Activated naive CD8-positive, alpha-beta T cell treated with anti-CD3 and anti-CD28 coated beads, Interleukin-2, amount 50 U/mL, for 16 hours (primary cell): Measurements from ENCODE around the gene RFX7.

Experiments used
- DNase-seq: peaks from one replicate; pipeline ENCODE4 v3.0.0-alpha.2; 2020; ENCODE audit warnings: low read depth, low spot score

RFX7 gene

DNA sequence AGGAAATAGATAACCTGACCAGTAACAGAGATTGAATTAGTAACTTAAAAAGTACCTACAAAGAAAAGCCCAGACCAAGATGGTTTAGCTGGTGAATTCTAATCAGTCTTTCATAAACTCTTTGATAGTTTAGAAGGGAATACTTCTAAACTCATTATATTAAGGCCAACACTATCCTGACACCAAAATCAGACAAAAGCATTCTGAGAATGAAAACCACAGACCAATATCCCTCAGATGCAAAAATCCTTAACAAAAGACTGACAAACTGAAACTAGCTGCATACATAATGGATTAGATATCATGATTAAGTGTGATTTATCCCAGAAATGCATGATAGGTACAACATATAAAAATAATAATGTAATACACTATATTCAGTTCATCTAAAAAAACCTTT is 115.6 kb downstream of the RFX7 start:
- DNase-seq: no peak

DNA sequence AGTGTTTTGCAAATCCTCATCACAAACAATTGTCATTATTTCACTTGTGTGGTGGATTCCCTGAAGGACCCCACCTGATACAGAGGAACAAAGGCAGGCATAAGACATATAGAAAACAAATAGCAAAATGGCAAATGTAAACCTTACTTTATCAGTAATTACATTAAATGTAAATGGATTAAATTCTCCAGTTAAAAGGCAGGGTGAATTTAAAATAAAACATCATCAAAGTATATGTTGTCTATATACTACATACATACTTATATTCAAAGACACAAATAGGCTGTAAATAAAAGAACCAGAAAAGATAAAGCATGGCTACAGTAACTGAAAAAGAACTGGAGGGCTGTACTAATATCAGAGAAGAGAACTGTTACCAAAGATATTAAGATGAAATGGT is 117.3 kb downstream of the RFX7 start:
- no peak for DNase-seq

DNA sequence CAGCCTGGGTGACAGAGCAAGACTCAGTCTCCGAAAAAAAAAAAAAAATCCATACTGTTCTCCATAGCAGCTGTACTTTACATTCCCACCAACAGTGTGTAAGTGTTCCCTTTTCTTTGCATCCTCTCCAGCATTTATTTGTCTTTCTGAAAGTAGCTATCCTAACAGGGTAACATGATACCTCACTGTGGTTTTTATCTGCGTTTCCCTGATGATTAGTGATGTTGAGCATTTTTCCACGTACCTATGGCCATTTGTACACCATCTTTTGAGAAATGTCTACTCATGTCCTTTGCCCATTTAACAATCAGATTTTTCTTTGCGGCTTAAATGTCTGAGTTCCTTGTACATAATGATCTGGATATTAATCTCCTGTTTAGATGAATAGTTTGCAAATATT is 119.3 kb downstream of the RFX7 start:
- no peak for DNase-seq

DNA sequence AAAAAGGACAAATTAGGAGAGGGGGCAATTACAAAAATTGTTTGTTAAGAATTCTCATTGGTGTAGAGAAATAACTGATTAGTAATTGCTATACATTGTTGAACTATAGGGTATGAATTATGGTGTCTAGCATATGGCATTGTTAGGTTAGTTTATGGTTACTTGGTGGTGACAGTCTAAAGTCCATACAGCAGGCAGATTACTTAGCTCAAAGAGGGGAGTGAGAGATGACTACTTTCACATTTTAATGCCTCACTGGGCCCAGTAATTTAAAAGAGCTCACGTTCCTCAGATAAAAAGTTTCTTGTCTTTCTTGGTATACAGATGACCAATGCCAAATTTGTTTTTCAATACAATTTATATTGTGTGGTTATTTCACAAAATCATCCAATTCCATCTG is 137.8 kb downstream of the RFX7 start:
- no peak for DNase-seq

DNA sequence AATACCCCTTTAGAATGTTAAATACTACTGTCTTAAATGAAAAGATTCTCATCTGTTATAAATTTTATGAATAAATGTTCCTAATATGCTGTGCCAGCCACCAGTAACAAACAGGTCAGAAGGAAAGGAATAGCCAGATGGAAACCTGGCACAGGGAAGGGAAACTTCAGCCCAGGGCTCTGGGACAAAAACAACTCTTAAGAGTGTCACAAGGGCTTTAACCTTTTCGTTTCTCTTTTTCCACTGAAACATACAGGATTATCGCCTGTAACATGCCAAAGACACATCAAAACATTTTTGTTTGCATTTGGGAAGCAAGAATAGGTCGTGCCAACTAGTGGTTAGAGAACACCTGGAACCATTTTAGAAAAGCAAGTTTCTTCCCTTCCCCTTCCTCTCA is 141.2 kb downstream of the RFX7 start:
- no peak for DNase-seq

DNA sequence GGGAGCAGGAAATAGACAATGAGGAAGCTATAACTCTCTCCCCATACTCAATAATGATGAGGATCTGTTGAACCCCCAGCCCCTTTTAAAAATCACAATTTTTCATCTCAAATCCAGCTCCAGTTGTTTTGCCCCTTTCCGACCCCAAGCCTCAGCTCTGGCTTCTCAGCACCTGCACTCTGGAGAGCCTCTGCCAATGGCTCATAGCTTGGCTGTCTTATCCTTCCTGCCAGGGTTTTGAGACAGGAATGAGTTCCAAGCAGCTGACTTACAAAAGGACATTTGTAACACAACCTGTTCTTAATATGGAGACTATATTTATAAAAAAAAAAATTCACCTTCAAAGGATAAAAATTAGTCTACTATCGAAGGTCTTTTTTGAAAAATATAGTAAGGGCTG is 144.4 kb downstream of the RFX7 start:
- DNase-seq: no peak

DNA sequence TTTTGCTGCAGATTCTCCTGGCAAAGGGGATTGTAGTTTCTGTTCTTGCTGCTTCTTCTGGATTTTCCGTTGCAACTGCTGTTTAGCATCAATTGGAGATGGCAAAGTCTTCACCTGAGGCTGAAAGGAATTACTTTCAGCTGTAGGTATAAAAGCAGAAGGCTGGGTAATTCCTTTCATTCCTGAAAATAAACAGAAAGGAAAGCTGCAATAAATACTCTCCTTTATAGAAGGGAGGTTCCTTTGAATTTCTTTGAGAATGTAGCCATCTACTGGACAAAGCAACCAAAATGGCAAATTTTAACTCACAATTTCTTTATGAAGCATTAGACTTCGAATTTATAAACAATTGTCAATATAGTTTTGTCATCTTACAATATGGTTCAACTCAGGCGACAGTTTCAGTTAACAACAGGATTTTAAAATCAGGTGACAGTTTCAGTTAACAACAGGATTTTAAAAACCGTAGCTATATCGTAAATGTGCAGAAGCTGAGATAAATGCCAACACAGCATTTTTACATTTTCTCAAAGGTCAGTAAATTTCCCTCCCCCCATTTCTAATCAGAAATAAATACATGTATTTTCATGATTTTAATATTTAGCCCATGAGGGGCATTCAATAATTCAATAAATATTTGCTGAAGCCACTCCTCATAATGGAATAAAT is 145.3 kb downstream of the RFX7 start:
- no peak for DNase-seq

DNA sequence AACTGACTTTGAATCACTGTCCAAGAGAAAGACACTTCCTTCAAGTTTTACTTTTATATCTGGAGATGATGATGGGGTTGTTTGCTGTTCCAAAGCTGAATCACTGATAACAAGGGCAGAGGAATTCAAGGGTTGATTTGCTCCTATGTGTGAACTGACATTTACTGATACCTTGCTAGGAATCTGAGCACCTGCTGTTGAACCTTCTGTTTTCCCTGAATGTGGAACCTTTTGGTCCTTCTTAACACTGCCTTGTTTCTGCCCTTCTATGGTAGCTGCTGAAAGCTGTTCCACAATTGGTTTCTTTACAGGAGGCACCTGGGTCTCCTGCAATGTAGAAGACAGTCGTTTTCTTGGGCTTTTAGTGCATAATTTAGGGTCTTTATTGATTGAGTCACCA is 148.3 kb downstream of the RFX7 start:
- DNase-seq: no peak

DNA sequence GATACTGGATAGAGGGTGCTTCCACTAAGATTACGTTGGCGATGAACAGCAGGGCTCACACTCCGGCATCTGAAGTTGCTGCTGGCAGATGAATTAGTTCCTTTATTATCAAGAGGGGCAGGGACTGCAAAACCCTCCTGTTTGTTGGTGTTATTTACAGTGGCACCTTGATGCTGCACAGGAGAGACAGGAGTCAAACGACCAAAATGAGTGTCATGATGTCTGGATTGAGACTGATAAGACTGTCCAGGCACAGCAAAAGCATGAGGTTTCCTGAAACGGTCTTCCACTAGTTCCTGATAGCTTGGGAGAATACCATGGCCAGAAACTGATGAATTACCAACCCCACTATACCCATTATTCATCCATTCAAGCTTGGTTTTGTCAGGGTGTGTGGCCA is 149.5 kb downstream of the RFX7 start:
- DNase-seq: no peak

DNA sequence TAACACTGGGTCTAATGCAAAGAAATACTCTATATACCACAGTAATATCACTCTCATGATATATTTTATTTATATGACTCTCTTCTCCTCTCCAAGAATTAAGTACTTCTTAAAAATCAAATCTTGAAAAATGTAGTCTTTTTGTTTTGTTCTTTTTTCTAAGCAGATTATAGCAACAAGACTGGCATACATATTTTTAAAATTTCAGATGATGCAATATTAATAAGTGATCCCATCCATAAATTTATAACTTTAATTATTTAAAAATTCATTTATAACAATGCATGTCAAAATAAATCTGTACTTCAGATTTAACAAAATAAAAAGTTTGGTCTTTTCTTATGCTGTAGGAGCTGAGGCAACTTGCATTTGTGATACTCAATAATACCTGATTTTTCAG is 155.3 kb downstream of the RFX7 start:
- DNase-seq: no peak

DNA sequence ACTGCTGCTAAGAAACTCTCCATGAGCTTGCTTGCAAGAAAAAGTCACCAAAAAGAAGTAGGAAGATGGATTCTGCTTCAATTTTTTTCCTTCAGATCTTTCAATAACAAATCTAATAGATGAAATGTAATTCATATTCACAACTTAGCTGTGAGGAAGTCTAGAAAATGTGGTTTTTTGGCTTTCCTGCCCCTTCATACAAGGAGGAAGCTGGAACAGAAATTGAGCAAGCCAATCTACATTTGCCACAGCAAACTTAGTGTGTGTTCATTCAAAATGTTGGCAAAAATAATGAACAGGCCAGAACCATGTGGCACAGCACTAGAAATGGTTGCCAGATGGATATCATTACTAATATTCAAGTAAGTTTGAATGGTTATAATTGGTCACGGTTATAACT is 157.1 kb downstream of the RFX7 start:
- no peak for DNase-seq

DNA sequence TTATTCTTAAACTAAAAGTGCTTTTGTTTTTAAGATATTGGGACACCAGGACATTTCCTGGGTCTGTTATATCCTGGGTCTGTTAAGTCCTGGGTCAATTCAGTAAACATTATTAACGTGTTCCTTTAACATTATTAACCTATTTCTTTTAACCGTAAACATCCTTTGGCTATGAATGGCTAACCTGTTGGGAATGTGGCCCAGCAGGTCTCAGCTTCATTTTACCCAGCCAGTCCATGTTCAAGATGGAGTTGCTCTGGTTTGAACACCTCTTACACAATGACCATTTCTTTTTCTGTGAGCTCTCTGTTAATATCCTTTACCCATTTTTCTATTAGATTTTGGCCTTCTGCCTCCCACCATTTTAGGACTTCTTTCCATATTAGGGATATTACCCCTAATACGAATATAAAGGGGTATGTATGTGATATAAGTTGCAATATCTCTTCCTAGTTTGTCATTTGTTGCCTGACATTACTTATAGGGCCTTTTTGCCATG is 161.4 kb downstream of the RFX7 start:
- no peak for DNase-seq

DNA sequence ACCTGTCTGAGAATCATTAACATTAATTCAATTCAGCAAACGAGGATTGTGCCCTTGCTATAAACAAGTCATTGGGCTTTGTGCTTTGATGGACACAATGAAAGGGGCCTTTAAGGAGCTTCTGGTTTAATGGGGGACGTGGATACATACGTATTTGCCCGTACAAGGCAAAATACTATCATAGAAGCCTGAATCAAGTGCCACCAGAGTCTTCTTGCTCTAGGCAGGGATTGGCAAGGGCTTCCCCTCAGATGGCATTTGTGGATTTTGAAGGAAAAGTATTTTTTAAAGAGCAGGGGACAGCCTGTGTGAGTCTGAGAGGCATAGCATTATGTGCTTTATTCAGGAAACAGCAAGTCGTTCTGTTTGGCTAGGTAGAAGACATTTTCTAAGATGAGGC is 166.6 kb downstream of the RFX7 start:
- no peak for DNase-seq

DNA sequence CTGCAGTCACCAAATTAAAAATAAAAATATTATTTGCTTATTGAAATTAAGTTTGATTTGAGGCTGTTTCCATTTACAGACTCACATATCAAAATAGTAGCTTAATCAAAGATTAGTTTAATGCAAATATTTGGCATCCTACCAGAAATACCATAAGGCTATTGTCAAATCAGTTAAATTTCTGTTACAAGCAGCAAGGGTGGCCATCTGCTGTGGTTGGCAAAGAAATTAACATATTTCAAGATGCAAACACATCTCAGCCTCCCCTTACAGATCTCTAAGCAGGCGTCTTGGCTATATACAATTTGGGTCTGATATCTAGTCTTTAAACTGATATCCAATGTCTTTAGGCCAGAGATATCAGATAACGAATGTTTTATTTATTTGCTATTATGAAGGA is 167.0 kb downstream of the RFX7 start:
- DNase-seq: no peak

DNA sequence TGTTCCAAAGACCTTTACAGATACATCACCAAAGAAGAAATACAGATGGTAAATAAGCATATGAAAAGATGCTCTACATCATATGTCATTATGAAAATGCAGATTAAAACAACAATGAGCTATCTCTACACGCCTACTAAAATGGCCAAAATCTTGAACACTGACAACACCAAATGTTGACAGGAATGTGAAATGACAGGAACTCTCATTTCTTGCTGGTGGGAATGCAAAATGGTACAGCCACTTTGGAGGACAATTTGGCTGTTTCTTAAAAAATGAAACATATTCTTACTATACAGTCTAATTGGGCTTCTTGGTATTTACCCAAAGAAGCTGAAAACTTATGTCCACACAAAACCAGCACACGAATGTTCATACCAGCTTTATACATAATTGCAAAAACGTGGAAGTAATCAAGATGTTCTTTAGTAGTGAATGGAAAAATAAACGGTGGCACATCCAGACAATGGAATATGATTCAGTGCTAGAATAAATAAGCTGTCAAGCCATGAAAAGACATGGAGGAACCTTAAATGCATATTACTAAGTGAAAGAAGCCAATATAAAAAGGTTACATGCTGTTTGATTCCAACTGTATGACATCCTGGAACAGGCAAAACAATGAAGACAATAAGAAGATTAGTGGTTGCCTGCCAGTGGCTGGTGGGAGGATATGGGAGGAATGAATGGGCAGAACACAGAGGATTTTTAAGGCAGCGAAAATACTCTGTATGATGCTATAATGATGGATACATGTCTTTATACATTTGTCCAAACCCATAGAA is 169.0 kb downstream of the RFX7 start:
- no peak for DNase-seq

DNA sequence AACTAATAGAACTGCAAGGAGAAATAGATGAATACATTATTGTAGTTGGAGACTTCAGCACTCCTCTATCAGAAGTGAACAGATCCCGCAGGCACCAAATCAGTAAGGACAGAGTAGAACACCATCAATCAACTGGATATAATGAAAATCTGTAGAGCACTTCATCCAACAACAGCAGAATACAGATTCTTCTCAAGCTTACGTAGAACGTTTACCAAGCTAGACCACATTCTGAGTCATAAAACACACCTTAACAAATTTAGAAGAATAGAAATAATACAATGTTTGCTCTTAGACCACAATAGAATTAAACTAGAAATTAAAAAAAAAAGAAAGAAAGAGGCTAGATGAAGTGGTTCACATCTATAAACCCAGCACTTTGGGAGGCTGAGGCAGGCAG is 179.5 kb downstream of the RFX7 start:
- DNase-seq: no peak

DNA sequence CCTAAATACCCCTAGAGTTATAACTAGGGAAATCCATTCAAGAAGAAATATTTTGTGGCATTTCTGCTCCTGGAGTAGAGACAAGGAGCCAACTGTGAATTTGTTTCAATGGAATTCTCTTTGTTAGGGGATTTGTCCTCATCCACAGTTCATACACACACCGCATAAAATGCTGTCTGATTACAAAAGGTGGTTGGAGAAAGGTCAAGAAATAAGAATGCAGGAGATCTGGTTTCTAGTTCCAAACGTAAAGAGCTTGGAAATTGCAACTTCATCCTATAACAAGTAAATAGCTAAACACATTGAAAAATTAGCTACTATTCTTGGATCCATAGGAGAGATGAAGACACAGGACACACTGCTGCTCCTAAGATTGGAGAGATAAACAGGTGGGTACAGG is 184.0 kb downstream of the RFX7 start:
- no peak for DNase-seq

DNA sequence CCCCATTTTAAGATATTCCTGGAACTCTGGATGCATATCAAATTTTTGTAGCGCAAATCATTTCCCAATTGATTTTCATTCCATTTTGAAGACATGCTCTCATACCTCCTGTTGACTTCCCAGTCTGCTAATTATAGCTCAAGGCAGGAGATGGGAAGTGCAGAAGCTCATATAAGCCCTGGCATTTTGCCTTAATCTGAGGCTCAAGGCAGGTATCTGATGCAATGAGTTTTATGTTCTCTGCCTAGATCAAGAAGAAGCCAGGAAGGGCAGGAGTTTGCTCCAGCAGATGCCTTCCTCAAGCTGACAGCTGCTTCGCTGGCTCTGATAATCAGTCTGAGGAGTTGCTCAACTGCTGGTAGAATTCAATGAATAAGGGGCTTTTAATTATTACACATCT is 184.7 kb downstream of the RFX7 start:
- no peak for DNase-seq

DNA sequence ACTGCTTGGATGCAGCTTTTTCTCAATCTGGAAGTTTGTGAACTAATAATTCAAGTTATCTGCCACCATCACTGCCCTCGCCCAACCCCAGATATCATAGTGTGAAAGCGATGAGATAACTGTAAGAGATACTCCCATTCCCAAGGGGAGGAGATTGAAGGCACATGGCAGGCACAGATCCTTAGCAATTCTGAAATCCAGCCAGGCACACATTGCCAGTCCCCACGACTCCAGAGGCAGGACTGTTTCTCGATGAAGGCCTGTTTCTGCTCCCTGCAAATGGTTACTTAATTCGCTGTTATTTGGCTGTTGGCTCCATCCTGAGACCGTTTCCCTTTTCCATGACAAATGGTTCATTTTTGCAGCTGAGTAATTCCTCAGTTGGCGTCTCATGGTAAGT is 187.1 kb downstream of the RFX7 start:
- no peak for DNase-seq

DNA sequence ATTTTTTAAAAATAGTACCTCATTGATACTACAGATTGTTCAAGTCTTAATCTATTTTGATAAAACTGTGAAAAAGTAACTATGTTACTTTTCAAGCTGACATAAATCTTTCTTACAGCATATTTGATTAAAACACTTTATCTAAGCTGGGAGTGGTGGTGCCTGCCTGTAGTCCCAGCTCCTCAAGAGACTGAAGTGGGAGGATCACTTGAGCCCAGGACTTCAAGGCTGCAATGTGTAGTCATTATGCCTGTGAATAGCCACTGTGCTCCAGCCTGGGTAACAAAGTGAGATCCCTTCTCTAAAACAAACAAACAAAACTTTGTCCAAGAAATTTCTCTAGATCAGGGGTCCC is 190.7 kb downstream of the RFX7 start:
- DNase-seq: no peak

DNA sequence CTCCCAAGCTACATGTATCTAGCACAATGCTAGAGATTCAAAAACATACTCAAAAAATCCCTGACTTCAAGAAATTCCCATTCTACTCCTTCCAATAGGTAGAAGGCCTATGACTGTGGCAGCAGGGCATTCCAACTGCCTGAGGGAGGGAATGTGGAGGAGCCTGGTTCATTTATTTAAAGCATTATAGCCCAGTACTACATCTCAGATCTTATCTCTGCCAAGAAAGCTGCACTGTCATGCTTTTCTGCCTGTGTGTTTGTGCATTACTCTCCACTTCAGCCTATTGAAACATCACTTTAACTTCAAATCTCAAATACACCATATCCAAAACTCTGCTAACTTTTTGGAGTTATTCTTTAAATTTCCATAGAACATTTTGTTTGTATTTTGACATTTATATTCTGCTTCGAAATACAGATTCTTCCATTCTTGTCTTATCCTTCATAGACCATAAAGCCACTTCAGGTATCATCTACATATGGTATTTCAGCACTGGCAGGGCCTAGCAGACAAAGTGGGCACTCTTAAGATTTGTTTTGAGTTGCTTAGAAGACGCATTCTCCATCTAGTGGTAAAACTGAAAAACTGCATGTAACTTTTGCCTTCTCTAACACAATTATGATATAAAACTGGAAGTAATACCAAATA is 191.2 kb downstream of the RFX7 start:
- DNase-seq: no peak

DNA sequence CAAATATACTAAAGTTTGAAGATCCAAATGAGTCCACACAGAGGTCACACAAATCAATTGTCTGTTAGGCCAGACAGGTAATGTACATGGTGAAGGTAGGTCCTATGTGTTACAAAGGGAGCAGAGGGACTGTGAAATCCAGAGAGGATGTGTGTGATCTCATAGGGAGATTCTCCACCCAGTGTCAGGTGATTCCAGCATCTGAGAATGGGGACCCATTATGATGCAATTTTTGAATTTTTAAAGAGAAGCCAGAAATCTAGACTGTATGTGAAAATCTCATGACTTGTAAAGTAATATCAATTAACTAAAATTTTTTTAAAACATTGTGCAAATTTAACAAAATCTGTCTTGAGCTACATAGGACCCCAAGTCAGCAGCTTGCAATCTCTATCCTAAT is 192.0 kb downstream of the RFX7 start:
- no peak for DNase-seq

DNA sequence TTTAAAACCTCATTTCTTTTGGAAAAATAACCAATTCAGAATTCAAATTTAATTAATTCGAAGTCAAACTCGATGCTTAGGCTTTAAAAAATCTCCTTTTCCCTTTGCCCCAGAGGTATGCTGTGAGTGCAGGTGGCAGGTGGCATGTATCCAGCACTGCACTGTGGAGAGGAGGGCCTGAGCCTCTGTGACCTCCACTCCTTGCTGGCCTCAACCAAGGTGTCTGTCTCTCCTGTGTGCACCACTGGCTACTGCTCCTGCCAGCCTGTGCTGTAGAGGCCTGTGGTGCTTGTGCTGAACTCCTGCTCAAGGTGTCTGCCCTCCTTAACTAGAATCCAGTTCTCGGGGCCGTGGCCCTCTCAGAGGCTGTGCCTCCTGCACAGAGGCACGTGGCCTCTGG is 194.1 kb downstream of the RFX7 start:
- DNase-seq: no peak
